GM19395 (cell line): ENCODE measurements around the gene RASSF7.

Source experiments
- ATAC-seq: cut with Tn5 transposase; IDR thresholded peaks from one replicate; pipeline ENCODE4 v1.9.1; 2021; ENCODE audit warnings: mild to moderate bottlenecking, moderate library complexity; ENCODE audit not compliant: unreplicated experiment

RASSF7 gene

GRCh38 chr11:607971-608659 lies 47.3 kb downstream of the RASSF7 start:
- ATAC-seq, result no peak

- no peak for ATAC-seq
These were observed 48.1 kb downstream of the RASSF7 start for GRCh38 chr11:608791-609251.

- no peak for ATAC-seq
These were observed 48.6 kb downstream of the RASSF7 start for GRCh38 chr11:609341-609811.

- ATAC-seq, result no peak
These were observed 49.5 kb downstream of the RASSF7 start for GRCh38 chr11:610146-610801.

- no peak for ATAC-seq
These were observed 50.5 kb downstream of the RASSF7 start for GRCh38 chr11:611001-611996.

GRCh38 chr11:612201-612960 lies 51.6 kb downstream of the RASSF7 start:
- no peak for ATAC-seq

GRCh38 chr11:612961-613300 lies 52.2 kb downstream of the RASSF7 start:
- ATAC-seq, result no peak

- ATAC-seq, result no peak
These were observed 52.7 kb downstream of the RASSF7 start for GRCh38 chr11:613369-613968.
